RWPE2 (cell line): ENCODE measurements around the gene ZCRB1.

ENCODE experiments used
- ATAC-seq: fragments of 200-7000 bp; cut with Tn5 transposase; 3 replicates; pipeline ENCODE4 v1.9.1; 2021; ENCODE audit warnings: low read depth
- DNase-seq: peaks from one replicate; pipeline ENCODE4 v3.0.0-alpha.2; 2020; ENCODE audit warnings: low spot score
- H3K27ac ChIP-seq: fragments of 450-650 bp; 2 replicates; pipeline ENCODE4 v1.5.1; 2017; ENCODE audit warnings: mild to moderate bottlenecking; ENCODE audit not compliant: poor library complexity, severe bottlenecking
- H3K27me3 ChIP-seq: fragments of 250-450 bp; sonication (Bioruptor Pico); 2 replicates; pipeline ENCODE4 v1.5.1; 2021; ENCODE audit warnings: mild to moderate bottlenecking, moderate library complexity; ENCODE audit not compliant: insufficient read depth, poor library complexity, severe bottlenecking
- H3K36me3 ChIP-seq: fragments of 250-450 bp; sonication (Bioruptor Pico); 2 replicates; pipeline ENCODE4 v1.5.1; 2020; ENCODE audit warnings: low read depth, mild to moderate bottlenecking, moderate library complexity
- H3K4me1 ChIP-seq: fragments of 250-450 bp; sonication (Bioruptor Pico); 2 replicates; pipeline ENCODE4 v1.5.1; 2021; ENCODE audit warnings: mild to moderate bottlenecking, moderate library complexity; ENCODE audit not compliant: insufficient read depth, poor library complexity, severe bottlenecking
- H3K4me3 ChIP-seq: fragments of 250-450 bp; sonication (Bioruptor Pico); 2 replicates; pipeline ENCODE4 v1.5.1; 2021; ENCODE audit warnings: mild to moderate bottlenecking, moderate library complexity; ENCODE audit not compliant: severe bottlenecking
- H3K9me3 ChIP-seq: fragments of 250-450 bp; sonication (Bioruptor Pico); 2 replicates; pipeline ENCODE4 v1.5.1; 2021; ENCODE audit warnings: mild to moderate bottlenecking, moderate library complexity; ENCODE audit not compliant: severe bottlenecking
- CTCF ChIP-seq: fragments of 450-650 bp; IDR thresholded peaks from one replicate; pipeline ENCODE4 v1.5.1; 2017; ENCODE audit warnings: mild to moderate bottlenecking, moderate library complexity; ENCODE audit not compliant: poor library complexity, severe bottlenecking

Gene ZCRB1

GRCh38 chr12:42262271-42262670, 63.6 kb downstream of the ZCRB1 start:
- ATAC-seq (no peak), DNase-seq (no peak)
- Histone ChIP-seq H3K4me3 (no peak overlapping the region), H3K4me1 (no peaks in the 10 kb centered on the region), H3K27me3 (no peaks in the 10 kb centered on the region), H3K27ac (no peak overlapping the region), H3K9me3 (peaks cover 1% of the 10 kb centered on the region), H3K36me3 (no peaks in the 10 kb centered on the region)
- no peak for TF ChIP-seq CTCF
